Left lobe of liver (tissue), 1 donor: ENCODE results near the gene FBXL15. TPM values are rescaled to one million over a fixed set of nuclear protein-coding genes. Genes with fewer than 3 reads are reported as not detected.

Source experiments
- total RNA-seq: library from RNA; stranded (reverse); gene quantifications from one replicate; pipeline ENCODE4 v1.2.1, GENCODE V29; 2021
- donor health status: DM: no; HTN: yes; CAD: no.

Gene FBXL15
- total RNA-seq, 1 donor from 2014 or later: 12.7 TPM

Other genes with a start within 250 kb of the FBXL15 start
- gene ELOVL3, start 194.5 kb upstream of the FBXL15 start, total RNA-seq: not detected
- not detected for gene PITX3, start 179.3 kb upstream of the FBXL15 start, total RNA-seq
- 22.8 TPM for gene GBF1, start 175.3 kb upstream of the FBXL15 start, total RNA-seq
- 9.0 TPM for gene NFKB2, start 25.1 kb upstream of the FBXL15 start, total RNA-seq
- gene PSD, start 2.1 kb upstream of the FBXL15 start, total RNA-seq: 7.0 TPM
- 23.4 TPM for gene CUEDC2, start 11.7 kb downstream of the FBXL15 start, total RNA-seq
- gene C10orf95, start 30.7 kb downstream of the FBXL15 start, total RNA-seq: not detected
- gene ACTR1A, start 81.9 kb downstream of the FBXL15 start, total RNA-seq: 25.5 TPM
- gene SUFU, start 83.1 kb downstream of the FBXL15 start, total RNA-seq: 6.8 TPM
- gene TRIM8, start 223.6 kb downstream of the FBXL15 start, total RNA-seq: 39.1 TPM